ENCODE data around the gene FAM168A. TPM values are rescaled to one million over a fixed set of nuclear protein-coding genes. Genes with fewer than 3 reads are reported as not detected.

FAM168A gene
- polyA plus RNA-seq, 2 of the 4 experiments (the other 2 are of a cell fraction), result 15.3 to 19.2 TPM

DNA sequence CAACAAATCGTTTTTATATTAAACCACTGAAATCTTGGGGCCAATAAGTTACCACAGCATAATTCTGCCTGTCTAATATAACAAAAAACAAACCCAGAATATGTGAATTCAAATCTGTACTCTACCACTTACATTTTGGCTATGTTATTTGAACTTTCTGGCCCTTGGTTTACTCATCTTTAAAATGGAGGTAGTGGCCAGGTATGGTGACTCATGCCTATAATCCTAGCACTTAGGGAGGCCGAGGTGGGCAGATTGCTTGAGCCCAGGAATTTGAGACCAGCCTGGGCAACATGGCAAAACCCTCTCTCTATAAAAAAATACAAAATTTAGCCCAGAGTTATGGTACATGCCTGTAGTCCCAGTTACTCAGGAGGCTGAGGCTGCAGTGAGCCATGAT lies 84.2 kb downstream of the FAM168A start:
- no peaks in the 10 kb centered on the region; the same call in 2 of the 3 replicates for H3K4me1 ChIP-seq
- ATAC-seq, result no peak
- no peak for FAIRE-seq
- no peaks in the 10 kb centered on the region for H3K9me3 ChIP-seq
- no peak overlapping the region for H3K4me2 ChIP-seq
- no peak overlapping the region for H3K27ac ChIP-seq
- ChIA-PET POLR2A (no interaction called here), CTCF (no interaction called here)
- H3K4me3 ChIP-seq, result no peak overlapping the region
- TF ChIP-seq NR3C1 (IDR thresholded peaks at IDR 0.05) (no peak), FOSL2 (IDR thresholded peaks at IDR 0.05) (no peak), FOSL2 (CRISPR knock-in tag; IDR thresholded peaks at IDR 0.05) (peak; percentile 24; the same call in 1 of the 2 replicates)
- DNase-seq (ENCODE audit: low read depth in 1 of 2, low spot score in 1 of 2), result no peak
- WGBS (ENCODE audit: missing lambda C conversion rate), result 50% methylated on average over 2 of the region's 2 CpGs

DNA sequence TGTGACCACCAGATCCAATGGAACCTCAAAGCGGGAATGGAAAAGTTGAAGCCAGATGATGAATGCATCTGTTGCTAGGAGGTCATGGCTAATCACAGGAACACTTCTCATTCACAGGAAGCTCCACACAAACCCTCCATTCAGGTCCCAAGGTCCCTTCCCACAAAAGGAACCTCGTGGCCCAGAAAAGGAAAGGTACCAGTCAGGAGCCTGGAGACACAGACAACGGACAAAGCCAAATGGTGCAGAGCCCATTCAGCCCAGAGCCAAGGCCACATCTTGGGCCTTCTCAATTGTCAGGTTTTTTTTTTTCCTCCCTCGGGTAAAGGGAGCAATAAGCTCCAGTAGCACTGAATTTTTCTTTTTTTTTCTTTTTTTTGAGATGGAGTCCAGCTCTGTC lies 87.0 kb downstream of the FAM168A start:
- DNase-seq (ENCODE audit: low read depth in 1 of 2, low spot score in 1 of 2), result no peak
- Histone ChIP-seq H3K9me3 (no peaks in the 10 kb centered on the region), H3K4me1 (peaks cover 6% of the 10 kb centered on the region; the same call in 1 of the 3 replicates), H3K27ac (no peak overlapping the region), H3K4me2 (no peak overlapping the region), H3K4me3 (no peak overlapping the region)
- no peak for ATAC-seq
- WGBS (ENCODE audit: missing lambda C conversion rate), result 79% methylated on average over 4 of the region's 4 CpGs
- FAIRE-seq, result no peak
- TF ChIP-seq HOXB13 (CRISPR knock-in tag; IDR thresholded peaks at IDR 0.05; ENCODE audit: low read depth) (no peak), HEYL (CRISPR knock-in tag; IDR thresholded peaks at IDR 0.05) (no peak), ZC3H11A (IDR thresholded peaks at IDR 0.05) (no peak), ESRRA (IDR thresholded peaks at IDR 0.05; ENCODE audit: borderline replicate concordance, low read length) (no peak), CHD4 (IDR thresholded peaks at IDR 0.05; ENCODE audit: borderline replicate concordance) (no peak), HOXA7 (CRISPR knock-in tag; IDR thresholded peaks at IDR 0.05) (no peak), SREBF2 (IDR thresholded peaks at IDR 0.05) (no peak), KDM5A (IDR thresholded peaks at IDR 0.05) (no peak), JUNB (IDR thresholded peaks at IDR 0.05) (no peak), BHLHE40 (IDR thresholded peaks at IDR 0.05; ENCODE audit: low read depth, low read length) (no peak), NPAS2 (CRISPR knock-in tag; IDR thresholded peaks at IDR 0.05; ENCODE audit: borderline replicate concordance) (no peak)
- TF ChIP-seq, protein P1, sequence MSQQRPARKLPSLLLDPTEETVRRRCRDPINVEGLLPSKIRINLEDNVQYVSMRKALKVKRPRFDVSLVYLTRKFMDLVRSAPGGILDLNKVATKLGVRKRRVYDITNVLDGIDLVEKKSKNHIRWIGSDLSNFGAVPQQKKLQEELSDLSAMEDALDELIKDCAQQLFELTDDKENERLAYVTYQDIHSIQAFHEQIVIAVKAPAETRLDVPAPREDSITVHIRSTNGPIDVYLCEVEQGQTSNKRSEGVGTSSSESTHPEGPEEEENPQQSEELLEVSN (IDR thresholded peaks at IDR 0.05; ENCODE audit: borderline replicate concordance, low read depth), result no peak
- CTCF ChIA-PET, result interaction anchor here (1.2 to 4.9 kb wide), 3 partner anchors 20 to 150 kb away, joined by 5 to 19 read pairs (median 6); no protein-coding TSS in a partner anchor
- POLR2A ChIA-PET, result no interaction called here

DNA sequence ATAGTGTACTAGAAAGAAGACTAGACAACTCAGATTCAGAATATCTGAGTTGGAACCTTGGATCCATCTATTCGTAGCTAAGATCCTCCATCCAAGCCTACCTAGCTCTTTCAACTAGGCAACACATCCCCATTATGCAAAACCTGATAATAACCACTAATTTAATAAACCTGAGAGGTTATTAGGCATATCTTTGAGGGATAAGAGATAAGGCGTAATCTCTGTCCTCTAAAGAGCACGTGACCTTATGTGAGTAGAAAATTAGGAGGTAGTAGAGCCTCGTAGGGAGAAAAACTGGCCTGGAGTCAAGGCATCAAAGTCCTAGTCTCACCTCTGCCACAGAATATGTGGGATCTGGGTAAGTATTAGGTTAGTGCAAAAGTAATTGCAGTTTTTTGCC lies 87.8 kb downstream of the FAM168A start:
- ChIA-PET CTCF (interaction anchor here (1.1 to 4.9 kb wide), 3 partner anchors 9 to 151 kb away, joined by 3 to 19 read pairs (median 6); no protein-coding TSS in a partner anchor), POLR2A (no interaction called here)
- Histone ChIP-seq H3K9me3 (no peaks in the 10 kb centered on the region), H3K4me3 (no peak overlapping the region), H3K4me2 (no peak overlapping the region), H3K27ac (no peak overlapping the region), H3K4me1 (peaks cover 6% of the 10 kb centered on the region; the same call in 1 of the 3 replicates)
- no peak for TF ChIP-seq NFE2L2 (conservative IDR thresholded peaks at IDR 0.05; ENCODE audit: low read length)
- no peak for TF ChIP-seq NR3C1 (IDR thresholded peaks at IDR 0.05)
- TF ChIP-seq, protein P2, sequence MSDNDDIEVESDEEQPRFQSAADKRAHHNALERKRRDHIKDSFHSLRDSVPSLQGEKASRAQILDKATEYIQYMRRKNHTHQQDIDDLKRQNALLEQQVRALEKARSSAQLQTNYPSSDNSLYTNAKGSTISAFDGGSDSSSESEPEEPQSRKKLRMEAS (IDR thresholded peaks at IDR 0.05), result no peak
- no peak for TF ChIP-seq CHD4 (IDR thresholded peaks at IDR 0.05; ENCODE audit: borderline replicate concordance)
- TF ChIP-seq CBX8 (IDR thresholded peaks at IDR 0.05), result no peak
- no peak for TF ChIP-seq RAD21 (conservative IDR thresholded peaks at IDR 0.05 in 1 of 2, IDR thresholded peaks at IDR 0.05 in 1 of 2)
- WGBS (ENCODE audit: missing lambda C conversion rate), result 92% methylated on average over 4 of the region's 4 CpGs
- DNase-seq (ENCODE audit: low read depth in 1 of 2, low spot score in 1 of 2) (no peak), FAIRE-seq (no peak), ATAC-seq (no peak)

DNA sequence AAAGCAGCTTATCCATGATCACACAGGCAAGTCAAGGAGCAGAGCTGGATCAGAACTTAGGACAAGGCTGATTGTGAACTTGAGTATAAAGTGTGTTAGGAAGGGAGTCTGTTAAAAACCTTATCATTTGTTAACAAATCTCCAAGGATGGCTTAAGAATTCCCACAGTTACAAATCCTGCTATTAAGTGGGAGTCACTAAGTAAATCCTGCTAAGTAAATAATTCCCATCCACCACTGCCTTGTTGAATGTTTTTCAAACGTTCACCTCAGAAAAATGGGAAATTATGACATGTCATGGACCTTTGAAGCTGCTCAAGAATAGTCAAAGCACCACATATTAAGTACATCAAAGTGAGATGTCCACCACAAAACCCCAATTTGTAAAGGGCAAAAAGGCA lies 88.7 kb downstream of the FAM168A start:
- no peak overlapping the region for H3K4me2 ChIP-seq
- H3K4me1 ChIP-seq, result peaks cover 6% of the 10 kb centered on the region; the same call in 1 of the 3 replicates
- WGBS (ENCODE audit: missing lambda C conversion rate), result 0% methylated on average over 1 of the region's 1 CpG
- ChIA-PET POLR2A (interaction anchor here (0.5 kb wide), 1 partner anchor 202 kb away, joined by 5 read pairs; no protein-coding TSS in a partner anchor), CTCF (interaction anchor here (0.6 to 4.9 kb wide), 3 partner anchors 31 to 202 kb away, joined by 3 to 19 read pairs (median 3); no protein-coding TSS in a partner anchor)
- ATAC-seq, result no peak
- H3K27ac ChIP-seq, result no peak overlapping the region
- no peak for DNase-seq (ENCODE audit: low read depth in 1 of 2, low spot score in 1 of 2)
- FAIRE-seq, result no peak
- no peak overlapping the region for H3K4me3 ChIP-seq
- H3K9me3 ChIP-seq, result no peaks in the 10 kb centered on the region
- TF ChIP-seq MYC (IDR thresholded peaks at IDR 0.05; ENCODE audit: borderline replicate concordance, low read length), result no peak
- no peak for TF ChIP-seq RNF2 (IDR thresholded peaks at IDR 0.05; ENCODE audit: borderline replicate concordance, low read depth)
- TF ChIP-seq, protein P3, sequence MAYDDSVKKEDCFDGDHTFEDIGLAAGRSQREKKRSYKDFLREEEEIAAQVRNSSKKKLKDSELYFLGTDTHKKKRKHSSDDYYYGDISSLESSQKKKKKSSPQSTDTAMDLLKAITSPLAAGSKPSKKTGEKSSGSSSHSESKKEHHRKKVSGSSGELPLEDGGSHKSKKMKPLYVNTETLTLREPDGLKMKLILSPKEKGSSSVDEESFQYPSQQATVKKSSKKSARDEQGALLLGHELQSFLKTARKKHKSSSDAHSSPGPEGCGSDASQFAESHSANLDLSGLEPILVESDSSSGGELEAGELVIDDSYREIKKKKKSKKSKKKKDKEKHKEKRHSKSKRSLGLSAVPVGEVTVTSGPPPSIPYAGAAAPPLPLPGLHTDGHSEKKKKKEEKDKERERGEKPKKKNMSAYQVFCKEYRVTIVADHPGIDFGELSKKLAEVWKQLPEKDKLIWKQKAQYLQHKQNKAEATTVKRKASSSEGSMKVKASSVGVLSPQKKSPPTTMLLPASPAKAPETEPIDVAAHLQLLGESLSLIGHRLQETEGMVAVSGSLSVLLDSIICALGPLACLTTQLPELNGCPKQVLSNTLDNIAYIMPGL (CRISPR knock-in tag; IDR thresholded peaks at IDR 0.05; ENCODE audit: borderline replicate concordance), result no peak
- no peak for TF ChIP-seq CBX8 (IDR thresholded peaks at IDR 0.05)
- no peak for TF ChIP-seq HOXA7 (CRISPR knock-in tag; IDR thresholded peaks at IDR 0.05)

Measured in A549 (cell line).